GM21619 (cell line): ENCODE data around the gene SIRT2.
"Not testable (repeated sequence)": the region's sequence is repeated elsewhere in the genome, so short reads cannot be mapped to it uniquely, and the experiment has no call there.

Source experiments
- ATAC-seq: cut with Tn5 transposase; IDR thresholded peaks from one replicate; pipeline ENCODE4 v1.9.1; 2021; ENCODE audit not compliant: unreplicated experiment

Gene SIRT2

DNA sequence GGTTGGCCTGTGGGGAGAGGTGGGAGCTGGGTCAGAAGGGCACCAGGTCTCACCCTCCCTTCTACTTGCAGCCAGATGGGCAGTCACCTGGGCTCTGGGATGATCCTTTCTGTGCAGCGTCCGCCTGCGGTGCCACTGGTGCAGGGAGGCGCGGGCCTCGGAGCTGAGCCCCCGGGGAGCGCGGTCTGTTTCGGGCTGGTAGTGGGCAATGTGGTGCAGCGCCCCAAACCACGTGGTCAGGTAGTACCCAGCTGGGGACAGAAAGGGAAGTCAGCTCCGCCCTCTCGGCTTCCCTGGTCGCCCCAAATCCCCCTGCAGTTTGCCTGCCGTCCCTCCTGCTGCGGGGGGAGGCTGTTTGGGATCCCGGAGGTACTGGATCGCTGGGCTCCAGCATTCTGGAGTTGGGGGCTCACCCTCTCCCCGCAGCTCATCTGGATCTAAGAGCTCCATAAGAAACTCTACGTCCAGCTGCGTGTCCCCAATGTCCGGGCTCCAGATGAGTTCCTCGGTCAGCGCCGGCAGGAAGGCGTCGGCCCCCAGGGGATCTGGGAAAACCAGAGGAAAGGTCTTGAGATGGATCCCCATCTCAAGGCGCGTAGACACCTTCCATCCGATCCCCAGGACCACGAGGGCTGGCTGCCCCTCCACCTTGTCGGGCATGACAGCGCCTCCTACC lies 30.1 kb downstream of the SIRT2 start:
- no peak for ATAC-seq

DNA sequence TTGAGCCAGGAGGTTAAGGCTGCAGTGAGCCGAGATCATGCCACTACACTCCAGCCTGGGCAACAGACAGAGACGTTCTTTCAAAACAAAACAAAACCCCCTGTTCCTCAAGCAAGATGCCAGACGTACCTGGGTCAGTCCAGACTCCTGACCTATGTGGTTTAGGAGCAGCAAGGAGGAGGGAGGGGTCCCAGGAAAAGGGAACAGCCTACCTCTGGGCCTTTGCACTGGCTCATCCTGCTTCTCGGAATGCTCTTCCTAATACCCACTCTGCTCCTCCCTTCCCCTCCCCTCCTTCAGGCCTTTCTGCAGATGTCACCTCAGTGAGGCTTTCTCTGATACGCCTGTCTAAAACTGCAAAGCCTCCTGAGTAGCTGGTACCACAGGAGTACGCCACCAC lies 30.9 kb downstream of the SIRT2 start:
- ATAC-seq, result no peak

DNA sequence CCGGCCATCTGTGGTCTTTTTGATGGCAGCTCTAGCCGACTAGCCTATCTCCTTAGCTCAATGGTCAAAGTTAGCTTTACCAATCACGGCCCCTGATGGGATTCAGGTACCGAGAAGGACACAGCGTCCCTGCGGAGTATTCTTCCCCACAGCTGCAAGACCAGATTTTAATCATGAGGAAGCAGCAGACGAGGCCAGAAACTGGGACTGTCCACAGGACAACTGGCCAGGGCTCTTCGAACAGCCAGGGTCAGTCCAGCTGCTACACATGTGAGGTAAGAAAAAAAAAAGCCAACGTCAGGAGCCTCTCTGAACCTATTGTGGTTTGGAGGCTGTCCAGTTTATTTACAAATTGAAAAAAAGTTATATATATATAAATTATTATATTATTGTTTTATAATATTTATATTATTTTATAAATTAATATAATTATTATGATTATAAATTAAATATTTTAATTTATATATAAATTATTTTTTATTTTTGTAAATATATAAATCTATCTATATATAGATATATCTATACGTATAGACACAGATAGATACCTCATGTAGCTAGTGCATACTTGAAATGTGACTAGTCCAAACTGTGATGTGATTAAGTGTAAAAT lies 32.1 kb downstream of the SIRT2 start:
- no peak for ATAC-seq

DNA sequence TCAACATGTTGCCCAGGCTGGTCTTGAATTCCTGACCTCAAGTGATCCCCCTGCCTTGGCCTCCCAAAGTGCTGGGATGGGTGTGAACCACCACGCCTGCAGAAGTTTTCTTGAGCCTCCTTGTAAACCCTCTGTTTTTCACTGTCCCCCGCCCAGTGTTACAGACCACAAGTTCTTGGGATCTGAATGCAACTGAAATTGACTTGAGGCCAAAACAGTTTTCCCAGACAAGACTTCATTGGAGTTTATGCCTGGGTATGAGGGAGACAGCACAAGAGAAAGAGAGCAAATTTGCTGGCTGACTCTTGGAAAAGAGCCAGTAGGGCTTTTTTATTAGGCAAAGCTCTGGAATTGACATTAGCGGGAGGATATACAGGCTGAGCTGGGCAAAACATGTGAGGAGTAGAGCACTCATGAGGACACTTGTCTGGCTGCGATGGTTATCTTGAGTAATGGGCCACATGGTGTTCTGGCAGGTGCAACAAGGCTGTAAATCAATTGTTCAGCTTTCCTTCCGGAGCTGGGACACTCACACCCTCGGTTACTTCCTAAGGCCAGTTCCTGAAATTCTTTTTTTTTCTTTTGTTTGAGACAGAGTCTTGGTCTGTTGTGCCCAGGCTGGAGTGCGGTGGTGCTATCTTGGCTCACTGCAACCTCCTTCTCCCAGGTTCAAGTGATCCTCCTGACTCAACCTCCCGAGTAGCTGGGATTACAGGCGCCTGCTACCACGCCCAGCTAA lies 36.9 kb downstream of the SIRT2 start:
- no peak for ATAC-seq

DNA sequence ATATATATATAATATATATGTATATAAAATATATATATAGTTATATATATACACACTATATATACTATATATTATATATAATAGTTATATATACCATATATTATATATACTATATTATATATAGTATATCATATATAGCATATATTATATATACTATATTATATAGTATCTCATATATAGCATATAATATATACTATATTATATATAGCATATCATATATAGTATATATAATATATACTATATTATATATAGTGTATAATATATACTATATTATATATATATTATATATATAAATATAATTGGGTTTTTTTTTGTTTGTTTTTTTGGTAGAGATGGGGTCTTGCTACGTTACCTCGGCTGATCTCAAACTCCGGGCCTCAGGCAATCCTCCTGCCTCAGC lies 38.0 kb downstream of the SIRT2 start:
- no peak for ATAC-seq

DNA sequence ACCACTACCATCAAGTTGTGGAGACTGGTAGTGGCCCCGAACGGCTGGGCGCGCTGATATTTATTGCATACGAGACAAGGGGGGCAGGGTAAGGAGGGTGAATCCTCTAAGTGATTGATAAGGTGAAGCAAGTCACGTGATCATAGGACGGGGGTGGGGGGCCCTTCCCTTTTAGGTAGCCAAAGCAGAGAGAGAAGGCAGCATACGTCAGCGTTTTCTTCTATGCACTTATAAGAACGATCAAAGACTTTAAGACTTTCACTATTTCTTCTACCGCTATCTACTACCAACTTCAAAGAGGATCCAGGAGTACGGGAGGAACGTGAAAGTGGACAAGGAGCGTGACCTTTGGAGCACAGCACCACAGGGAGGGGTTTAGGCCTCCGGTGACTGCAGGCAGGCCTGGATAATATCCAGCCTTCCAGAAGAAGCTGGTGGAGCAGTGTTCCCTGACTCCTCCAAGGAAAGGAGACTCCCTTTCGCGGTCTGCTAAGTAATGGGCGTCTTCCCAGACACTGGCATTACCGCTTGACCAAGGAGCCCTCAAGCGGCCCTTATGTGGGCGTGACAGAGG lies 39.7 kb downstream of the SIRT2 start:
- not testable (repeated sequence) for ATAC-seq

DNA sequence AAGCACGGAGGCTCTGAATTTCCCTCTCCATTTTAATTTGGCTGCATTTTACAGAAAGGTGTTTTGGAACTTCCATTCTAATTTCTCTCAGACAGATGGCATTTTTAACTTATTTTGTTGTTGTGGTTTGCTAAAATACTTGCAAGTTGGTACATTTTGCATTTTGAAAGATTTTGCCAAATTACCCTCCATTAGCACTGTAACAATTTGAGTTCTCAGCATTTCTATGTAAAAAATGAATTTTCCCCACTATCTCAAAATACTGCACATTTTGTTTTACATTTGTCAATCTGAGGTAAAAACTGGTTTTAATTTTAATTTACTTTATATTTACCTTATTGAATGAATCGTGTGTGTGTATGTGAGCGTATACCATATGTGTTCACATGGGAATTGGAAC lies 42.6 kb downstream of the SIRT2 start:
- no peak for ATAC-seq

DNA sequence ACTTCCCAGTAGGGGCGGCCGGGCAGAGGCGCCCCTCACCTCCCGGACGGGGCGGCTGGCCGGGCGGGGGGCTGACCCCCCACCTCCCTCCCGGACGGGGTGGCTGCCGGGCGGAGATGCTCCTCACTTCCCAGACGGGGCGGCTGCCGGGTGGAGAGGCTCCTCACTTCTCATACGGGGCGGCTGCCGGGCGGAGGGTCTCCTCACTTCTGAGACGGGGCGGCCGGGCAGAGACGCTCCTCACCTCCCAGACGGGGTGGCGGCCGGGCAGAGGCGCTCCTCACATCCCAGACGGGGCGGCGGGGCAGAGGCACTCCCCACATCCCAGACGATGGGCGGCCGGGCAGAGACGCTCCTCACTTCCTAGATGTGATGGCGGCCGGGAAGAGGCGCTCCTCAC lies 43.7 kb downstream of the SIRT2 start:
- ATAC-seq, result not testable (repeated sequence)

DNA sequence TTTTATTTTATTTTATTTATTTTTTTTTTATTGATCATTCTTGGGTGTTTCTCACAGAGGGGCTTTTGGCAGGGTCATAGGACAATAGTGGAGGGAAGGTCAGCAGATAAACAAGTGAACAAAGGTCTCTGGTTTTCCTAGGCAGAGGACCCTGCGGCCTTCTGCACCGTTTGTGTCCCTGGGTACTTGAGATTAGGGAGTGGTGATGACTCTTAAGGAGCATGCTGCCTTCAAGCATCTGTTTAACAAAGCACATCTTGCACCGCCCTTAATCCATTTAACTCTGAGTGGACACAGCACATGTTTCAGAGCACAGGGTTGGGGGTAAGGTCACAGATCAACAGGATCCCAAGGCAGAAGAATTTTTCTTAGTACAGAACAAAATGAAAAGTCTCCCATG lies 44.5 kb downstream of the SIRT2 start:
- not testable (repeated sequence) for ATAC-seq

DNA sequence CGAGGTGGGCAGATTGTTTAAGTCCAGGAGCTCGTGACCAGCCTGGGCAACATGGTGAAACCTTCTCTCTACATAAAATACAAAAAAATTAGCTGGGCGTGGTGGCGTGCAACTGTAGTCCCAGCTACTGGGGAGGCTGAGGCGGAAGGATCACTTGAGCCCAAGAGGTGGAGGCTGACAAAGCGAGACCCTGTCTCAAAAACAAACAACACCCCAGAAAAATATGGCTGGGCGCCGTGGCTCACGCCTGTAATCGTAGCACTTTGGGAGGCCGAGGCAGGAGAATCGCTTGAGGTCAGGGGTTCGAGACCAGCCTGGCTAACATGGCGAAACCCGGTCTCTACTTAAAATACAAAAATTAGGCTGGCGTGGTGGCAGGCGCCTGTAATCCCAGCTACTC lies 46.2 kb downstream of the SIRT2 start:
- no peak for ATAC-seq

DNA sequence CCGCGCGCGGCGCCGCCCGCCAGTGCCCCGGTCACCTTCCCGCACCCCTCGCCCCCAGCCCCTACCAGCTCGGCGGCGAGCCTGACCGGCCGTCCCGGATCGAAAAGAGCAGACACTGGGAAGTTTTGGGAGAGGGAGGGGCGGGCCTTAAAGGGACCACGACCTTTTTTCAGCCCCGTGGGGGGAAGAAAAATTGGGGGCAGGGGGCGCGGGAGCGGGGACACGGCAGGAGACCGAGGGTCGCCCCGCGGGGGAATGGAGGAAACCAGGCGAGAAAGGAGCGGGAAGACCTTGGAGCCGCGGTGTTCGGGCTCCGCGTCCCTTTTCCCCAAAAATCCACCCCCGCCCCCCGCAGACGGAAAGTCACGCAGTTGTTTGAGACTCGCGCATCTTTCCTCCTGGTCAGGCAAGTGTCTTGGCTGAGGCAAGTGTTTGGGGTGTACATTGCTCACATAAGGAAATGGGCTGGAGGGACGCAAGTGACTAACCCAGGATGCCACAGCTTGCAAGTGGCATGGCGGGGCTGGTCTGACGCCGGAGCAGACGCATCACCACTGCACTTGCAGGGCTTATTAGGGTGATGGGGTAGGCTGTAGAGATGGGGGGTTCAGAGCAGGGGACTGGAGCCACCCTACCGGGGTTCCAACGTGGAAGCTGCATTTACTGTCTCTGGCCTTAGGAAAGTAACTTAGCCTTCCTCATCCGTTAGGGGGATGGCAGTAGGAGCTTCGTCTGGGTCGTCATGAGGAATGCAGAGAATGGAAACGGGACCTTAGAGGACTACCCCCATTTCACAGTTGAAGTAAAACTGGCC lies 47.0 kb downstream of the SIRT2 start:
- ATAC-seq, result no peak

DNA sequence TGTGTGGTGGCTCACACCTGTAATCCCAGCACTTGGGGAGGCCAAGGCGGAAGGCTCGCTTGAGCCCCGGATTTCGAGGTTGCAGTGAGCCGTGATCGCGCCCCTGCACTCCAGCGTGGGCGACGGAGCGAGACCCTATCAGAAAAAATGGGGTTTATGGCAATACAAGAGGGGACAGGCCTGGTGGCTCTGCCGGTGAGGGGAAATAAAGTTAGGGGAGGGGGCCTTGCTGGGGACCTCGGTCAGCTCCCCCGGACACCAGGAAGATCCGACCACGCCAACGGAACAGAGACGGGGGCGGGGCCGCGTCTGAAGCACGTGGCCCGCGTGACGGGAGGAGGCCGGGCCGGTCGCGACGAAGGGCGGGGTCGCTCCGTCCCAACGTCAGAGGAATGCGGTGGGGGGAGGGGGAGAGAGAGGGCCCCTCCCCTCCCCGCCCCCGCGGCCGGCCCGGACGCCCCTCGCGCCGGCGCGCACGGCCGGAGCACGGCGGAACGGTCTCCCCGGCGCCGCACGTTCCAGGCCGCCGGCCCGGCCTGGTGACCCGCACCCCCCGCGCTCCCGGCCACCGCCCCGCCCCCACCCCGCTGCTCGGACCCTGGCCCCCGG lies 47.7 kb downstream of the SIRT2 start:
- ATAC-seq, result no peak

DNA sequence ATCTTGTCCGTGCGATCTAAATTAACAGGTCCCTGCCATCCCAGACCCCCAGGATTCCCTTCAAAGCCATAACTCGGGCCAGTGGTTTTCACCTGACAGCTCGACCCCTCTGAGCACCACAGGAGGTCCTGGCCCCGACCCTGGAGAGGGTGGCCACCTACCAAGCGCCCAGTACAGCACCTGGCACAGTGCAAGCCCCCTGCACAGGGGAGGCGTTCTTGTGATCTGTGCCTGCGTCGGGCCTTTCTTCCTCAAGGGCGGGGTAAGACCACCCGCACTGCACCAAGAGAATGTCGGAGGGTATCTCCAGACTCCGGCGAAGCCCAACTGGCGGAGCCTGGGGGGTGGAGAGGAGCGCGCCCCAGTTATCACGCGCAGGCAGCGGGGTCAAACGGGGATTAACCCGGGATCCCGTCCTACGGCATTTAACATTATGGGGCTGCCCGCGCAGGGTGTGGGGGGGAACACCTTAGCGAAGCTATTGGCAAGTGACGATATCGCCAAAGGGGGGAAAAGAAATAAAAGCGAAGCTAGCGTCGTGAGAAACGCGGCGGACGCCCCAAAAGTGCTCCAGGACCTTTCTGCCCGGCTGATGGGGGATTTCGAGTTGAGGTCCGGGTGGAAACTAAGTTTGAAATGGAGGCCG lies 48.3 kb downstream of the SIRT2 start:
- ATAC-seq, result no peak

DNA sequence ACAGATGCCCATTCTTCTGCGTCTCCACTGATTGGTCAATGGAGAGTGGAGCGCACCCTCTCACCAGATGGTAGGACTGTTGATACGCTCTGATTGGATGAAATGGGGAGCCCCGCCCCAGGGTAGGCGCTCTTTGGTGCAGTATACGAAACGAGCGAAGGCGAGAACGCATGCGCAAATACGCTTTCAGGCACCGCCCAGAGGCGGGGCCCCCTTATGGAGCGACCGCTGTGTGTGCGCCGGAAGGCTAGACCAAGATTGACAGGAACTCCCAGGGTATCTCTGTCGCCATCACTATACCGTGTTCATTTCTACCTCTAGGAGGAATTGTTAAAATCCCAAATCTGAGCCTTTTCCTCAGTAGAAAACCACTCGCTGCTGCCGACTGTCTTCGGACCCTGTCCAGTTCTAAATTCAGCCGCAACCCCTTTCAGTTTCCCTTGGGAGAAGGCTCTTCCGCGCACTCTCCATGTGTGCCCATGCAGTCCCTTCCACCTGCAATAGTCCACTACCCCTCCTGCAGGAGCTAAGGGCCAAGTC lies 48.9 kb downstream of the SIRT2 start:
- ATAC-seq, result peak; percentile 53

DNA sequence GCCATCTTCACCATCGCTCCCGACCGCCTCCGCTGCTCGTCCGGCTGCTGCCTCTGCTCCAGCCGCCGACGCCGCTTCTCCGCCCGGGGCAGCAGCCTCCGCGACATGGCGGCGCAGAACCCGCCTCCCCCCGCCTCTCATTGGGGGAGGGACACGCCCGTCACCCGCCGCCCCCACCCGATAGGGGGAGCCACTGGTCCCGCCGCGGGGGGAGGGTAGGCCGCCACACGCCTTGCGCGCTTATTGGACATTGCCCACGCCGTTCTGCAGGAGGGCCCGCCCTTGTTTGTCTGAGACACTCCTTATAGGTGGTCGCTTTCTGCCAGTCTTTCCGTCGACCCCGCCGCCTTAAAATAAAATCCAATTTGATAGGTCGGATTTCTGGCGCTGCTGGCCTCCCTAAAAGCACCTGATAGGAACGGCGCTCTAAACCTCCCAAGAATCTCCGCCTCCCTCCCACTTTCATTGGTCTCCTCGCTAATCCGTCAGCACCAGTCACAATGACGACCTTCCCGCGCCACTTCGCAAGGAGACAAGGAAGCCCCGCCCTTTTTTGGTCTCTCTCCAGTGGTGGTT lies 49.5 kb downstream of the SIRT2 start, which contains the start of gene HNRNPL:
Gene HNRNPL, minus strand, starts transcription at position 127 of the 576 bp plus-strand sequence. Its CDS starts 20 bp downstream, at position 107.
- ATAC-seq, result peak; percentile 53

DNA sequence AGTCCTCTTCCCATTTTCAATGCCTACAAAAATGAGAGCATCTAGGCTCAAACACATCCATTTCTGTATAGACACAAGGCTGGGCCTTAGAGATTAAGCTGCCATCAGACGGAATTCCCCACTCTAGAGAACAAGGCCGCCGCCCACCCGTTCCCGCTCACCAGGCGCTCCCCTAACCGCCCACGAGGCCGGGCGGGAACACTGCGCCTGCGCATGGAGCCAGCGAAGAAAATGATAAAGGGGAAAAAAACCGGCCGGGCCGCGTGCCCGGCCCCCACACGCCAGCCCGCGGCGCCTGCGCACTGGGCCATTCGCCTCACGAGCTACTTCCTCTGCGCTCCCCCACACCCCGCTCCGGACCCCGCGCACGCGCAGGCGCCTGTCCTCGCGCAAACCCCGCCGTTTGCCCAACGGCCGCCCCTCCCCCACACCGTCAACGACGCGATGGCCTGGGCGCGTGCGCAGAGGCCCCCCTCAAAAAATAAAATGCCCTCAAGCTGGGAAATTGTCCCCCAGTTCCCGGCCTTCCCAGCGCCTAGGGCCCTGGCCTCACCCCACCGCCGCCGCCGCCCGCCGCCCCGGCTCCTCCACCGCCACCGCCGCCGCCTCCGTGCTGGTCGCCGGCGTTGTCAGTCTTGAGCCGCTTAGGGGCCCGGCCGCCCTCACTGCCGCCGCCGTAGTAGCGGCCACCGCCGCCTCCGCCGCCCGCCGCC lies 50.1 kb downstream of the SIRT2 start:
- ATAC-seq, result no peak

DNA sequence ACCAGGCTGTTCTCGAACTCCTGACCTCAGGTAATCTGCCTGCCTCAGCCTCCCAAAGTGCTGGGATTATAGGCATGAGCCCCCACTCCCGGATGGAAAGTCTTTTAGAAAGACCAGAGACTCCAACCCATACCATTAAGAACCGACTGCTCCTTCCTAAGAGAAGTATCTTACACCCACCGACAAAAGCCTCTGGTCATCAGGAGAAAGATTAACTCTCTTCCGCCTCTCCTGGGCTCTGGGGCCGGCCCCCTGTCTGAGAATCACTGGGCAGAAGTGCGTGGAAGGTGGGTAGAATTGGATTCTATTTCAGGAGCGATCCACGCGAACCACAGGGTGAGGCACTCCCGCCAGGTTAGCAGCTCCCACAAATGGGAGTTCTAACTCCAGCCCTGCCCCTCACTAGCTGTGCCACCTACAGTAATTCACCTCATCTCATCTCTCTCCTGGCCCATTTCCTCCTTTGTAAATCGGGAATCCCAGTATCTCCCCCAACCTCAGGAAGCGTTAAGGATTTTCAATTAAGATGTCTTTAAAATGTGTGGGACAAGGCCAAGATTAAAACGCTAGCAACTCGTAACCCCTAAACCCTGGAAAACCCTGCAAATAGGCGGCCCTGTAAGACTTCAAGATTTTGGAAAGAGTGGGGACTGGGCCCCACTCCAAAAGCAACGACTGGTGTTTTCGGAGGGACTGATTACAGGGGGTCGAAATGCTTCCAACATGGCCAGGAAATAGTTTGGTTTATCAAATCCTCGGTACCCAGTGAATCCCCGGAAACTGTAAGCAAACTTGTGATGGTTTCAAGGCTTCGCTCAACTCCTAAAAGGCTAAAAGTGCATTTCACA lies 50.9 kb downstream of the SIRT2 start:
- ATAC-seq, result no peak

DNA sequence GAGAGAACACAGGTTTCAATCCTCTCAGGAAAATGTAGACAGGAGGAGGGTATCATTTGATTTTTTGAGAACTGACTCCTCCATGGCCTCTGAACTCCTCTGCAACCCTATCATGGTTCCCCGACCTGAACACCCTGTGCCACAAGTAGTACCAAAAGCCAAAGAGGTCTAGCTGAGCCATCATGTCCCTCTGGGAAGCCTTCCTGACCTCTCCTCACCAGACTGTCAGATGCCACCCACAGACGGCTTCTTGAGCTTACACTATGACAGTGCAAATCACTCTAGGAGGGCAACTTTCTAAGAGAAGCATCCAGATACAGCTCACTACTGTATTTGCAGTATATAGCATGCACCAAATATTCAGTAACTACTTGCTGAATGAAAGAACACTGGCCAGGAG lies 53.3 kb downstream of the SIRT2 start:
- ATAC-seq, result no peak
